Ammon's horn (tissue), 1 donor: ENCODE results near the gene KAZN.

Experiments used
- DNase-seq: peaks from one replicate; pipeline ENCODE4 v3.0.0-alpha.2; 2016; ENCODE audit warnings: low spot score

KAZN gene

DNA sequence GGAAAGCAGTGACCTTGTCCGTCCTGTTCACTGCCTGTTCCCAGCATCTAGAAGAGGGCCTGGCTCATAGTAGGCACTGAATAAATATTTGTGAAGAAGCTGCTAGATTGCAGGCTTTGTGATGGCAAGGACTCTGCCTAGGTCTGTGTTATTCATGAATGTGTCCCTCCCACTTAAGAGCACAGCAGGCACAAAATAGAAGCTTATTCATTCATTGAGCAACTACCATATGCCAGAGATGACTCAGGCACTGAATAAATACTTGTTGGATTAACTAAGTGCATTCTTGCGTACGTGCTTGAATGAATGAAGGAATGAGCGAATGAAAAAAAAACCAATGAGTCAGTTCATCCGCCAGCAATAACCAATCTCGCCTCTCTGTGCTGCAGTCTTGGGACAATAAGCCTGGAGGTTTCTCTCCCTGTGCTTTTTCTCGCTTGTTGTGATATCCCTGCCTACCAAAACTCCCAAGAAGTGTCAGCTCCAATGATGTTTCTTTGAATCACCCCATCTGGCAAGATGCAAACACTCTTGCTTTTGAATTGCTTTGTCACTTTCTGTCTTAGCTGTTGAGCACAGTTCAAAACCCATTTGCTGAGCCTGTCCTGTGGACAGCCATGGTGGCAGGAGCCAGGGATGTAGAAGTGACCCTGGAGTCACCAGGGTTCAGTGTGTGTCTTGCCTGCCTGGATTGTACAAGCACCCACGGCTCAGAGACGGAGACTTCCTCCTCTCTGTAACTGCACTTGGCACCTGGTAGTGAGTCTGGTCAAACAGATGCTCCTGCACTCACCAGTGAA, 143.9 kb downstream of the KAZN start:
- DNase-seq: peak; percentile 75

DNA sequence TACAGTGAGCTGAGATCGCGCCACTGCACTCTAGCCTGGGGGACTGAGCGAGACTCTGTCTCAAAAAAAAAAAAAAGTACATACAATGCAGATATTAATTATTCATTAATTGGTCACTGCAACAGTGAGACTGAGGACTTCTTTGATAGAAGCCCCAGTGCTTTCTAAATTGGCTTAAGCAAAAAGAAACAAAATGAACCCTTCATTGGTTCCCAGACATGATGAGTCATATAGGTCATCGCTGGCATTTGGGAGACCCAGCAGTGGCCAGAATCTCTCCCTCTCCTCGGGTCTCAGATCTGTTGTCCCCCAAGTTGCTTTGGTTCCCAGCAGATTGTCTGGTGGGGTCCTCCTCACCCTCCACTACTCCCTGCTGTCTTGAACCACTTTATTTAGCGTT, 144.9 kb downstream of the KAZN start:
- DNase-seq: no peak

DNA sequence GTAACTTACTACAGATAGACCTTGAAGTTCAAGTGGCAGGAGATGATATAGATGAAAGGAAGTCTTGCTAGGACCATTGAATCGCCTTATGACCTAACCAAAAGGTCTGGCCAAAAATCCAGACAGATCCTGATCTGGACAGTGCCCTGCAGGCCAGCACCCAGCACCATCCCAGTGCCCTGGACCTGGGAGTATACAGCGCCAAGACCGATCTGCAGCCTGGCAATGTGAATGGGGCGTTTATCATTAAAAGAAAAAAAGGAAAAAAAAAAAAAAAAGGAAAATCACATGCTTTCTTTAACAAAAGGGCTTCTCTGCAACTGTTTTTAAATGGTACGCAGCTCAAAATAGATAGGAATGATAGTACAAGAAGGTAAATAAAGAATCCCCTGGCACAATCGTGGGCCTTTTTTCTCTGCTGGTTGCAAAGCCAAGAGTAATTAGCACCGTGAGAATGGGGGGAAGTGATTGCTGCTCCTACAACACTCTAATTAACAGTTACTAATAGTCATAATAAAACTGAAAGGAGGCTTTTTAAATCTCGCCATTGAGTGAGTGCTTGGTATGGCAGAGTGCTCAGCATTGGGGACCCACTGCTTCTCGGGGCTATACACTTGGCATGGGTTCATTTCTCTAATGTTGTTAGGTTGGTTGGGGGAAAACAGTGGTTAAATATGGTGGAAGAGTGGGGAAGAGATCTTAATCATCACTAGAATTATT, 146.7 kb downstream of the KAZN start:
- DNase-seq: no peak

DNA sequence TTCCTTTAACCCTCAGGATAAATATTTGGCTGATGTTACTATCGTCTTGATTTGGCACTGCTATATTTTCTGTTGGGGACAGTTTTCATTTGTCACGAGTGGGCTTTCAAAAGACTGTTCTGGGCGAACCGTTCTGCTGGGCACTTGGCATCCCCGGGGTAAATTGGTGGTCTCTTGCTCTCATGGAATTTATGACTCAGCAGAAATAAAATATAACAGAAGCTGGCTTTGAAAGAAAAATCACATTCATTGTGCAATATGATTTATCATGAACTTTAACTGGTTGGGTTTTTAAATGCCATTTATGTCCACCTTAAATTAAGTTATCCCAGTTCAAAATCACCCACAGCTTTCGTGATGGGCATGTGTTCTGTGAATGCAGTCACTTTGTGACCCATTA, 147.3 kb downstream of the KAZN start:
- DNase-seq: no peak

DNA sequence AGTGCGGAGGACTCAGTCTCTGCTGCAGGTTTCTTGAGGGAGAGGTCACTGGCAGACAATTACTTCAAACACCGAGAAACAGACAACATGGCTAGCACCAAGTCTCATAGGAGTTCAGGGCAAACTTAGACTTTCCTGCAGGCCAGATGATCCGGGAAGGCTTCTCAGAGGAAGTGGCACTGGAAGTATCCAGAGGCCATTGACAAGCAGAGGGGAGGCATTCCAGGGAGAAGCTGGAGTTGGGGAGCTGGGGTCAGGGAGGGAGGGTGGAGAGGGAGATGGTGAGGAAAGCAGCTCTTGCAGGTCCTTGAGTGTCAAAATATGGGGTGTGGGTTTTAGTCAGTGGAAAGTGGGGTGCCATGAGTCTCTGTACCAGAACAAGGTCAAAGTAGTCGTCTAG, 147.9 kb downstream of the KAZN start:
- DNase-seq: no peak

DNA sequence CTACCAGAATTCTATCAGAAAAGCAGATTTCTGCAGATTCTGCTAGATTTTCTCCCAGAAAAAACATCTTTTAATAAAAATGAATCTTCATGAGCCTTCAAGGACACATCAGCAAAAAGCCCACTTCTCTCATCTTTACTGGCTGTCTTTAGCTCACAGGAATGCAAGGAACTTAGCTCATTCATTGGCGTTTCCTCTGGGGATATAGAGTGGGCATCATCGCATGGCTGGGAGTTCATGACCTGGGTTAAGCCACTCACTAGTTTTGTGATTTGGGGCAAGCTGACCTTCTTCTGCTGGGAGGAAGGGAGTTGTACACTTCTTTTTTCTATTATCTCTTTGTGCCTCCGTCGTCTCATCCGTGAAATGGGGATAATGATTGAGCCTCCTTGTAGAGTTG, 149.7 kb downstream of the KAZN start:
- DNase-seq: no peak

DNA sequence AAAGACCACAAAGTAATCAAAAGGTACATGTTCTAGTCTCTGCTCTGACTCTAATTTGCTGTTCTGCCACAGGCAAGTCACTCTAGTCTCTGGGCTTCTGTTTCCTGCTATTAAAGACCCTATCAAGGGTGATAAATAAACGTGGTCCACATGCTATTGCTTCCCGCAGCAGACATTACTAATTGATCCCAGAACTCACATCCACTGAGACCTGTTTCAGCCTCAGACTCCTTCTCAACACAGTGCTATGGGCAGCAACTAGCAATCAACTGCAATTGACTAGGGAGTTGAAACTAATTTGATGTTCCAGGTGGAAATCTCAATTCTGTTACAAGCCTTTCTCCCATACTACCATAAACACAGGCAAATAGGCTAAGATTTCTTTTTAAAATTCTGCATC, 150.5 kb downstream of the KAZN start:
- no peak for DNase-seq

DNA sequence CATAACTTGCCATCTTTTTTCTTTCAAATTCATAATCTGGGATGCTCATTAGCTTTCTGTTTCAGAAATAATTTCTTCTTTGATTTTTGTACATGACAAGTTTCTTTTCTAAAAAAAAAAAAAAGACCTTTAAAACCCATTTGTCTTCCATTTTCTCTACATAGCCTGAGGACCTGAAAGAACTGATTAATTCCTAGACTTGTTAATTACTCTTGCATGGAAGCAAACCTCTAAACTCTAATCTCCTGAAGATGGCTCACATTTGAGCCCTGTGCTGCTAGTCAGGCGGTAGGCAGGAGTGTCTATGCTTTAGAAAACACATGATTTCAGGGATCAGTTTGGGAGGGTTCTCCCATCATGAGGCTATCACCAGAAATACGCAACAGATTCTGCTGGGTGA, 152.0 kb downstream of the KAZN start:
- DNase-seq: no peak

DNA sequence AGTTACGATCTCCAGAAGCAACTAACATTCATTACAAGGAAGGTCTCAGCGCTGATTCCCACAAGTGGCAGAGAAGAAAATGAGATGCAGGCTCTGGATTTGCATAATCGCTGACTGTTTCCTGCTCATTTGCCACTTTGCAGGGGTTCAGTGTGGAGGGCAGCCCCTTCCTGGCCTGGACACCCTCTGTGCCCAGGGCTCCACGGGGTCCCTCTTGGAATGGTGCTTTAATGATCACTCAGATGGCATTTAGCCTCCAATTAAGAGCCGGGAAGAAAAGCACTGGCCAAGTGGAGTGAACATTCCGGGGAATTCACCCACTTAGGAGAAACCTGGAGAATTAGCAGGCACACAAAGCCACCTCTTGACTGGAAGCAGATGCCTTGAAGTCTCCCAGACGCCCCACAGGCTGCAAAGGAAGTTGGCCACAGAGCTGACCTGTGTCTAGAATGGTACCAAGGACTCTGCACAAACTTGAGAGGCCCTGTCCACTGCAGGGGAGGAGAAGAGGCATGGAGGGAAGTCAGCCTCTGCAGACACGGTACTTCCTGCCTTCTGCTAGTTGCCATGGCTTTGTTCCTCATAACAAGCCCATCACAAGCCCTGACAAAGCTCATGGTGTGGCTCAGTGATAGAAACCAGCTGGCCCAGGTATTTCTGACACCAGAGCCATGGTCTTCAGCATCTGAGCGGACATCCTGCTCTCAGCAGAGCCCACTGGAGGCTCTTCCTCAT, 157.2 kb downstream of the KAZN start:
- peak; percentile 53 for DNase-seq

DNA sequence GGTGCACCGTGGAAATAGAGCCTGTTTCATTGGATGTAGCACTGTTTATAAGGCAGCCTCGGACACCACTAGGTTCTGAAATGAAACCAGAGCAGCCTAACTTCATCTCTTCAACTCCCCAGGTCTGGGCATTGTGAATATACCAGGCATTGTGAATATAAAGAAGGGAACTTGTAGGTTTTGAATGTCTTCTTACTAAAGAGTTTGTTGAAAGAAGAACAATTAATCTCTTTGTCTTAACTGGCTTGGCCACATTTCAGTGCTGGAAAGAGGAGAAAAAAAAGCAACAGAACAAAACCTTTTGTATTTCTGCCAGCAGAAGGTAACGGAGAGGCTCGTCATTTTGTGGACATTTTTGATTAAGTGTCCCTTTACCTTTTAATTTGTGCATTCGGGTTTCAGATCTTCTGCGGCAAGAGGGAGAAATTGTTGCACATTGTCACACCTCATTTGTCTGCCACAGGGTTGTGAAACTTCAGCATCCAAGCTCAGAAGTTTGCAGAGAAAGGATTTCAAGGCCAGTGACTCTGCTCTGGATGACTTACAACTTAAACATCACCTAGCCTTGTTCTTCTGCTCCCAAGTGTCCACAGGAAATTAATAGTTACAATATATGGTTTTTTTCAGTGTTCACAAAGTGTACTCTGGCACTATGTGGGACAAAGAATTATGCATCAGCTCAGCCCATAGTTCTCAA, 158.3 kb downstream of the KAZN start:
- DNase-seq: no peak

DNA sequence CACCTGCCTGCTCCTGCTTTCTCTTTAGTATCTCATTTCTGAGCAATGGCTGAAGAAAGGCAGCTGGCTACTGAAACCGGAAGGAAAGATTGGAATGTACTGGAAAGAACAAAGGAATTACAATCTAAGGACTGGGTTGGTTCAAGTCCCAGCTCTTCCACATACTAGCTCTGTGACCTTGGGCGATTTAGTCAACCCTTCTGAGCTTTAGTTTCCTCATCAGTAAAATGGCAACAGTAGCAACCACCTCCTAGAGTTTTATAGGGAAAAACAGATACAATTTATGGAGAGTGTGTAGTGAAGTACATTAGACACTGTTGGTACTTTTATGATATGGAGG, 158.8 kb downstream of the KAZN start:
- DNase-seq: no peak

DNA sequence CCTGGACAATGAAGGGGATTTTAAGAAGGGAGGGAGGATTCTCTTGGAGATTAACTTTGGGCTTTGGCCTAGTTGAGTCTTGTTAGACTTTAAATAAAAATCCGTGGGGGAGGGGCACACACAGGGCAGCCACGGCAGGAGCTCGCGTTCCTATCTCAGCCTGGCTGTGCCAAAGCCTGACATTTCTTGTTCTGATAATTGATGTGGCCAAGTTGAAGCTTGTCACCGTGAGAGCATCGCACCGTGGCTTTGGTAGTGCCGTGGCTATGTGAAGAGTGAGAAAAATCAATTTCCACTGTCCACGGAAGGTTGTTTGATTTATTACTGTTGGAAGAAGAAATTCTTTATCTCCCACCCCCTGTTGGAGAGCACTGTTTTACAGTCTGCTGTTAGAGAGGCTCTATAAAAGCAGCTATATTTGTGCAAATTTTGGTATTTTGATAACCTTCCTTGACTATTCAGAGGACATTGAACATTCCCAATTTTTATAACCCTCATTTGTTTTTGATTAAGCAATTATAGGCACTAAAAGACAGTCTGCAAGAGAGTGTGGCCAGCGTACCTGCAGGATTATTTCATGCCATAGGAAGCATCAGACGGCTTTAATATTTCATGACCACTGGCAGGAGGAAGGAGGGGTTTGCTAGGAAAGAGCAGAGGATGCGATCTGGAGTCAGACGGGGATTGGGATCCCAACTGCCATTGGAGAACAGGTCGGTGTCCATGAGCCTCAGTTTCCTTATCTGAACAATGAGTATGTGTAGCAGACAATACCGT, 160.7 kb downstream of the KAZN start:
- no peak for DNase-seq

DNA sequence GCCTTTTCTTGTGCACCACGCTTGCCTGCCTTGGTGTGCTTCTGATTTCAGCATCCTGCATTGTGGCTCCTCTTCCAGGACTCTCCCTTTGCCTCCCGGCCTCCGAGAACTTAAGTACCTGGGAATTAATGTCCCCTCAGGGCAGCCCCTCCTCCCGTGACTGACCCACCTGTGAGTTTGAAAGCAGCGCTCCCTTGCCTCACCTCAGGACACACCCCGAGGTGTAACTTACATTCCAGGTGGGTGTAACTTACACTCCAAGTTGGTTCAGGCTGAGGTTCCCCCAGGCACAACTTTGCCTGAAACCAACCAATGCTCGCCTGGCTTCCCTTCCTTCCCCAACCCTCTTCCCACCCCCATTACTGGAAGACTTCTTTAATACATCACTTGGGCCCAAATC, 161.4 kb downstream of the KAZN start:
- no peak for DNase-seq

DNA sequence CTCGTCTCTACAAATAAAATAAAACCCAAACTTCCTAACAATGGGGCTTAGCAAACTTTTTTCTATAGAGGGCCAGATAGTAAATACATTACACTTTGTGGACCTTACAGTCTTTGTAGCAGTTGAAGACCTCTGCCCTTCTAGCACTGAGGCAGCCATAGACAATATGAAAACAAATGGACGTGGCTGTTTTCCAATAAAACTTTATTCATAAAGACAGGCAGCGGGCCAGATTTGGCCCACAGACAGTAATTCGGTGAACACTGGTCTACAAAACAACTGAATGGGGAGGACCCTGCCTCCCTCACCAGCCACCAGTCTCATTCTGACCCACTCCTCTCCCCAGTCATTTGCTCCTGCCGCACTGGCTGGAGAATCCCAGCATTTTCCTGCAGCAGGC, 162.3 kb downstream of the KAZN start:
- DNase-seq: no peak

DNA sequence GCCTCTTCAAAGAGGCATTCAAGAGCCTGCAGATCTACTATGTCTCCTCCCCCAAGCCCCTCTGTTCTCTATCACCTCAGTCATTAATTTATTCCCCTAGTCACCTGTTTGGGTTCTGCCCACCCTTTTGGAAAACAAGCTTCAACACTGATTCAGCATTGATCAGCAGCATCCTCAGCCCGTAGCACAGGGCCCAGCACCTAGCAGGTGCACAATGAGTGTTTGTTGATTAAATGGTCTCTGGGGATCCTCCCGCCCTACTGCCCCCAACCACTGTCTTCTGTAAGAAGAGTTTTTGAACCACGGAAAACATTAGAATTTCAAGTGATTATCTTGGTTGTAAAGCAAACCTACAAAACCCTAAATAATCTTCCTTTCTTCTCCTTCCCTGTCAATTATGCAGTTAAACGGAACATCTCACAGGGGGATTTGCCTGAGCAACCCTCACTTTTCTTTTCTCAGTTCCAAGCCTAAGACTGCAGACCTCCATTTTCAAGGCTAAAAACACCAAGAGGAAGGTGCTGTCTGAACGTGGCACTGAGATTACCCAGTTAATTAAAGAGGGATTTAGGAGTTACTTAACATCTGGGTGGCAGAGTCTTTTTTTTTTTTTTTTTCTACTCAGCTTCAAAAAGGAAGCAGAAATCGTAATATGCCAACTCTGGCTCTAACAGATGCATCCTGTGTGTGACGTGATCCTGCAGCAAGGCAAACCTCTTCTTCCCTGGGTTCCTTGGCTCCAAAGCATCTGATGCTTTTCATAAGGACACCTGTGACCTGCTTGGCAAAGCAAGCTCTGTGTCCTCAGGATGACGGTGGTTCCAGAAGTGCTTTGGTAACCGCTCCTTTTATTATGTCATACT, 163.0 kb downstream of the KAZN start:
- no peak for DNase-seq

DNA sequence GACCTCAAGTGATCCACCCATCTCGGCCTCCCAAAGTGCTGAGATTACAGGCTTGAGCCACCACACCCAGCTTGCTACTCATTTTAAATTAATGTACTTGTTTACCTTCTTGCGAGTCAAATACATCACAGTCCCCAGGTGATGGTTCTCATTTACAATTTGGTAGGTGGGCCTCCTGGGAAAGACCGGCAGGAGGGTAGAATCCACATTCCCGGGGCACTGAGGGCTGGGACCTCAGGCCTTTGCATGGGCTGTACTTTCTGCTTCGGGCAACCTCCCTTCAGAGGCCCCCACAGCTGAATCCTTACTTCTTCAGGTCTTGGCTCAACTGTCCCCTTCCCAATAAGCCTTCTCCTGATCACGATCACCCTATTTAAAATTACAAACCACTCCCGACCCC, 165.5 kb downstream of the KAZN start:
- DNase-seq: no peak

DNA sequence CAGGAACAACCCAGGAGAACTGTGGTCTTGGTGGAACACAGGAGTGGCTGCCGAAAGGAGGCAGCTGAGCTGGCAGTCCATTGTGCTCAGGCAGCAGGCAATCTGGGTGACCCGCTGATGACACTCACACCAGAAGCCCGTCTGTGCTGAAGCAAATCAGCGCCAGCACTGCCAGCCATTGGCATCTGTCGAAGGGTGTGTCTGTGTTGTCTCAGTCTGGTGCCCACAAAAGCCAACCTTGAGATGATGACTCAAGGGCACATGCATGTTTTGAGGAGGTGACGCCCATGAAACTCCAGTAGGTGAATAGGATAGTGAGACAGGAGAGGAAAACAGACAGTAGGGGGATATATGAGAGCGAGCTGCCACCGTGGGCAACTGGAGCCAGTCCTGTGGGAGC, 167.3 kb downstream of the KAZN start:
- no peak for DNase-seq

DNA sequence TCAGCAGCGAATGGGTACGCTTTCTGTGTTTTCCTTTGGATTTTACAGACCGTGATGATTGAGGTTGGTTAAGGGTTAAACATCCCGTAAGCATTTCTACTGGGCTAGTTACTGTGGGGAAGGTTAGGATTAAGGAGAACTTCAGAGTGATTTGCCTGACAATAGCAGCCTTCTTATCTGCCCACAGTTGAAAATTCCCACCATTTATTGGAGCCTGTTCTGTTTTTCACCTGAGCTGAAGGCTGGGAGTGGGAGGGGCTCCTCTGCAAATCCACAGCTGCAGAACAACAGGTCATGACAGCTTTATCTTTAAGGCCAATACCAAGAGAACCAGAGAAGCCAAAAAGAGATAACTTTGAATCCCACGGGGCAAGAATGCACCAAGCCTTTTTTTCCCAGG, 168.6 kb downstream of the KAZN start:
- no peak for DNase-seq

DNA sequence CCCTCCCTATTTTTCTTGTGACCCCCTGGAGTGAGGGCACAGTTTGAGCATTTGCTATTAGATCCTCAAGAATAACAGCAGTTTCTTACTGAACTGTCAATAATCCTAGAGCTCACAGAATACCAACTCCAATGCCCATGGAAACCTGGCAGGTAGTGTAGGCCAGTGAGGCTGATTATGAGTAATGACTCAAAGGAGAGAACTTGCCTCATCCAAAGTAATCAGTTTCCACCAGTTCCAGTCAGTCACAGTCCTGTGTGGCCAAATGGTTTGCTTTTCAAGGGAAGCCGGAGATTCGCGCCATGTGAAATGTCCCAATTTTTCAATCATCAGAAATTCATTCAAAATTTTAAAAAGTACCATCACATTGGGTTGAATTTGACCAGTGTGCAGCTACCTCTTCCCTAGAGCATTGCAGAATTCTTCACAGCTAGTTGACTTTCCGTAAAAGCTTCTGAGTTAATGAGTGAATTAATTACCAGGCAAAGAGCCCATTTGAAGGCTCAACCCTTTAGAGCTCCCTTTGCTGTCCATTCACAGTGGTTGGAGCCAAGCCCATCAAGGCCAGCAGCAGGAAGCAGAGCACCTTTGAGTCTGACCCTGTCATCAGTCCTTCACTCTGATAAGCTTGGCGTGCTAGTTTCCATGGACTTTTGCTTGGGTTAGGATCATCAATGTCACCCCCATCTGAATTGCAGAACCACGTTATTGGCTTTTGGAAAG, 170.3 kb downstream of the KAZN start:
- no peak for DNase-seq
